Liver (tissue), 3 donors: ENCODE results near the gene SMIM10L2A.

Source experiments
- CTCF ChIP-seq: fragments of 150-350 bp; IDR thresholded peaks from 2 replicates; pipeline ENCODE4 v1.5.1; 2017; ENCODE audit warnings: improper control_type of control experiment, low read depth, low read length; ENCODE audit not compliant: missing input control
- RAD21 ChIP-seq, 2 donors: IDR thresholded peaks; 2 replicates each; pipeline ENCODE4 v1.6.1; 2016; ENCODE audit warnings: antibody characterized with exemption in 2 of 2, mild to moderate bottlenecking in 2 of 2
- donor health status: healthy.
- donor health status: healthy.

- TF ChIP-seq CTCF (no peak), RAD21 (IDR thresholded peaks at IDR 0.05) (no peak)
Measured at GRCh38 chrX:135435139-135435922, 13.6 kb downstream of the SMIM10L2A start.
